ENCODE measurements around the gene EEIG2. TPM values are rescaled to one million over a fixed set of nuclear protein-coding genes. Genes with fewer than 3 reads are reported as not detected.
A peak's percentile ranks its signal among the peaks of the same experiment; 100 is the strongest.
"Not testable (repeated sequence)": the region's sequence is repeated elsewhere in the genome, so short reads cannot be mapped to it uniquely, and the experiment has no call there.

The EEIG2 gene
- total RNA-seq, 4 donors from 2014 or later, result 15.7 to 27.0 (median 24.9) TPM

GRCh38 chr1:108534759-108535158 is 25.1 kb upstream of the EEIG2 start:
- Histone ChIP-seq H3K9me3 (no peaks in the 10 kb centered on the region), H3K27me3 (no peaks in the 10 kb centered on the region), H3K4me1 (peaks cover 0 to 7% (median 0%) of the 10 kb centered on the region in 4 donors), H3K27ac (no peak overlapping the region), H3K36me3 (no peaks in the 10 kb centered on the region), H3K4me3 (no peak overlapping the region)
- no peak for DNase-seq
- in situ Hi-C loops (cut with MboI; ENCODE audit: low pct_ligation_motif_present in 1 of 4, low pct_unique_long_range_greater_than_20kb in 1 of 4, low sequenced_read_pairs in 3 of 4), result no loop called here
- intact Hi-C loops (cut with DNase I; ENCODE audit: low total_unique reads), result no loop called here
- no peak for TF ChIP-seq POLR2AphosphoS5 (IDR thresholded peaks at IDR 0.05)
- TF ChIP-seq EP300 (IDR thresholded peaks at IDR 0.05; ENCODE audit: low read depth), result no peak
- TF ChIP-seq POLR2A (IDR thresholded peaks at IDR 0.05), result no peak
- TF ChIP-seq CTCF (IDR thresholded peaks at IDR 0.05), result no peak
- WGBS, 2 donors (ENCODE audit: low coverage in 1 of 2), result 99 to 100% methylated on average over 3 of the region's 3 CpGs

DNA sequence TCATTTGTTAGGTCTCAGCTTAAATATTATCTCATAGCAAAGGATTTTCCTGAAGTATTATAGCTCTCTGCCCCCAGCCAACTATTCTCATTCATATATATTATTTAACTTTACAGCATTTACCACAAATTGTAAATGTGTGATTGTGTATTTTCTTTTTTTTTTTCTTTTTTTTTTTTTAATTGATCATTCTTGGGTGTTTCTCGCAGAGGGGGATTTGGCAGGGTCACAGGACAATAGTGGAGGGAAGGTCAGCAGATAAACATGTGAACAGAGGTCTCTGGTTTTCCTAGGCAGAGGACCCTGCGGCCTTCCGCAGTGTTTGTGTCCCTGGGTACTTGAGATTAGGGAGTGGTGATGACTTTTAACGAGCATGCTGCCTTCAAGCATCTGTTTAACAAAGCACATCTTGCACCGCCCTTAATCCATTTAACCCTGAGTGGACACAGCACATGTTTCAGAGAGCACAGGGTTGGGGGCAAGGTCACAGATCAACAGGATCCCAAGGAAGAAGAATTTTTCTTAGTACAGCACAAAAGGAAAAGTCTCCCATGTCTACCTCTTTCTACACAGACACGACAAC is 24.5 kb upstream of the EEIG2 start:
- in situ Hi-C loops (cut with MboI; ENCODE audit: low pct_ligation_motif_present in 1 of 4, low pct_unique_long_range_greater_than_20kb in 1 of 4, low sequenced_read_pairs in 3 of 4), result not testable (repeated sequence)

DNA sequence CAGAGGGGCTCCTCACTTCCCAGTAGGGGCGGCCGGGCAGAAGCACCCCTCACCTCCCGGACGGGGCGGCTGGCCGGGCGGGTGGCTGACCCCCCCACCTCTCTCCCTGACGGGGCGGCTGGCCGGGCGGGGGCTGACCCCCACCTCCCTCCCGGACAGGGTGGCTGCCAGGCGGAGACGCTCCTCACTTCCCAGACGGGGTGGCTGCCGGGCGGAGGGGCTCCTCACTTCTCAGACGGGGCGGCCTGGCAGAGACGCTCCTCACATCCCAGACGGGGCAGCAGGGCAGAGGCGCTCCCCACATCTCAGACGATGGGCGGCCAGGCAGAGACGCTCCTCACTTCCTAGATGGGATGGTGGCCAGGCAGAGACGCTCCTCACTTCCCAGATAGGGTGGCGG is 23.9 kb upstream of the EEIG2 start:
- 95% methylated on average over 18 of the region's 27 CpGs; no CpG with 5 or more reads in 1 of the 2 donors for WGBS, 2 donors (ENCODE audit: low coverage in 1 of 2)
- H3K27me3 ChIP-seq; DNase-seq; H3K36me3 ChIP-seq; H3K4me1 ChIP-seq; H3K9me3 ChIP-seq; in situ Hi-C loops (cut with MboI; ENCODE audit: low pct_ligation_motif_present in 1 of 4, low pct_unique_long_range_greater_than_20kb in 1 of 4, low sequenced_read_pairs in 3 of 4); H3K4me3 ChIP-seq; intact Hi-C loops (cut with DNase I; ENCODE audit: low total_unique reads); H3K27ac ChIP-seq: not testable (repeated sequence)

More for the DNA sequence above, 24.5 kb upstream of the EEIG2 start:
- H3K9me3 ChIP-seq; DNase-seq; H3K4me3 ChIP-seq; H3K27me3 ChIP-seq; H3K4me1 ChIP-seq; H3K27ac ChIP-seq; intact Hi-C loops (cut with DNase I; ENCODE audit: low total_unique reads); H3K36me3 ChIP-seq: not testable (repeated sequence)
- WGBS, 2 donors (ENCODE audit: low coverage in 1 of 2), result 77 to 83% methylated on average over 1 to 6 of the region's 6 CpGs

GRCh38 chr1:108536791-108537190 is 23.1 kb upstream of the EEIG2 start:
- H3K4me3 ChIP-seq; DNase-seq; in situ Hi-C loops (cut with MboI; ENCODE audit: low pct_ligation_motif_present in 1 of 4, low pct_unique_long_range_greater_than_20kb in 1 of 4, low sequenced_read_pairs in 3 of 4); H3K4me1 ChIP-seq; intact Hi-C loops (cut with DNase I; ENCODE audit: low total_unique reads); H3K9me3 ChIP-seq; H3K27ac ChIP-seq; H3K27me3 ChIP-seq; H3K36me3 ChIP-seq: not testable (repeated sequence)
- WGBS, 2 donors (ENCODE audit: low coverage in 1 of 2), result 71 to 89% methylated on average over 1 to 4 of the region's 4 CpGs
- peak in 3 of 5 experiments; percentile 5 to 54 (median 49) for TF ChIP-seq CTCF (IDR thresholded peaks at IDR 0.05)

DNA sequence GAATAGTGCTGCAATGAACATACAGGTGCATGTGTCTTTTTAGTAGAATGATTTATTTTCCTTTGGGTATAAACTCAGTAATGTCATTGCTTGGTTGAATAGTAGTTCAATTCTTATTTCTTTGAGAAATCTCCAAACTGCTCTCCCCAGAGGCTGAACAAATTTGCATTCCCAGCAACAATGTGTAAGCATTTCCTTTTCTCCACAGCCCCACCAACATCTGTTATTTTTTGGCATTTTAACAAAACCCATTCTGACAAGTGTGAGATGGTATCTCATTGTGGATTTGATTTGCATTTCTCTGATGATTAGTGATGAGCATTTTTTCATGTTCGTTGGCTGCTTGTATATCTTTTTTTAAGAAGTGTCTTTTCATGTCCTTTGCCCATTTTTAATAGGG is 21.9 kb upstream of the EEIG2 start:
- no peaks in the 10 kb centered on the region for H3K9me3 ChIP-seq
- in situ Hi-C loops (cut with MboI; ENCODE audit: low pct_ligation_motif_present in 1 of 4, low pct_unique_long_range_greater_than_20kb in 1 of 4, low sequenced_read_pairs in 3 of 4) (no loop called here), intact Hi-C loops (cut with DNase I; ENCODE audit: low total_unique reads) (no loop called here)
- no peak for DNase-seq
- TF ChIP-seq EP300 (IDR thresholded peaks at IDR 0.05; ENCODE audit: low read depth) (no peak), CTCF (IDR thresholded peaks at IDR 0.05) (no peak)
- H3K27ac ChIP-seq, result no peak overlapping the region
- peaks cover 0 to 4% (median 0%) of the 10 kb centered on the region in 4 donors for H3K4me1 ChIP-seq
- 67 to 81% methylated on average over 1 of the region's 1 CpG for whole genome bisulfite sequencing, 2 donors (ENCODE audit: low coverage in 1 of 2)
- H3K4me3 ChIP-seq, result no peak overlapping the region
- H3K36me3 ChIP-seq, result no peaks in the 10 kb centered on the region
- no peaks in the 10 kb centered on the region for H3K27me3 ChIP-seq
